Measurements from ENCODE around the gene MZT2B.
"Not testable (repeated sequence)": the region's sequence is repeated elsewhere in the genome, so short reads cannot be mapped to it uniquely, and the experiment has no call there.

Gene MZT2B

DNA sequence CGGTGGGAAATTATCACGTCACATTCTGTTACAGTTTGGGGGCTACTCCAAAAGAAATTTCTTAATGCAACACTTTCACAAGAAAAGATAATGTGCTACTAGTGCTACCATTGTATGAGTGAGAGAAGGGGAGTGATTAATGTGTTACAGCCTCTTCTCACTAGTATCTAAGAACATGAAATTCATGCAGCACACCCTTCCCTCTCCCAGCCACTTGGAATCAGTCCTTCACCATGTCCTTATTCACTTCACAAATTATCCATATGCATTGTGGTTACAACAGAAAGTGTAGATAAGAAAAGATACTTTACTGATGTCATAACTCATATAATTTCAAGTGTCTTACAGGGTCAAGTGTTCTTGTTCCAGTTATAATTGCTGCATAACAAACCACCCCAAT is 37.1 kb downstream of the MZT2B start:
- DNase-seq (ENCODE audit: low spot score): not testable (repeated sequence)

DNA sequence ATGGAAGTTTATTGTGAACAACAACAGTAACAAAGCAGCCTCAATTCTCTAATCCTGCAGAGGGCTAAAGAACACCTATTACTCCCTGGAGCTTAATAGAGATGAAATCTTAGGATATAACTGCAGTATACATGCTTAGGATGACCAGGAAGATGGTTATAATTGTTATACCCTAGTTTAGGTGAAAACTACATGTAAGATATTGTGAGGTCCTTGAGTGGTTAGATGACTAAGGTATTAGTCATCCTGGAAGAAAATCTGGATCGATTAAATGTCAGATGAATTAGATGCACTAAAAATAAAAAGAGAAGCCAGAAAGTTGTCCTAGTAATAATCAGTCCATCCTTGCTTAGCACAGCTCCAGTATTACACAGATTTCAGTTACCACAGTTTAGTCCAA is 38.4 kb downstream of the MZT2B start:
- not testable (repeated sequence) for DNase-seq (ENCODE audit: low spot score)

DNA sequence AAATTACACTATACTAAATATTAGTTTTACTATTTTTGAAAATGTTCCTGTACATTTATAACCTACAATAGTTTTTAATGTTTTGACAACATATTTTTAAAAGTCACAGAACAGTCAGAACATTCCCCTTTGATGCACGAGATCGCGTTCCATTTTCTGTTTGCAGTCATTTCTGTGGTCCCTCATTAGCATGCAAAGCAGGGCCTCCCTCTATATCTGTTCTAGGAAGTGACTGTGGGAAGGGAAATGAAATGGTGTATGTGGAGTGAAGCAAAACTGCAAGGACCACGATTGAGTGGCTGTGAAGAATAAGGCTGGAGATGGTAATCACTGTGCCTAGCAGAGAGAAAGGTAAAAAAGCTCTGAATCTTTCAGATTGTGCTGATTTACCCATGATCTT is 40.5 kb downstream of the MZT2B start:
- not testable (repeated sequence) for DNase-seq (ENCODE audit: low spot score)

DNA sequence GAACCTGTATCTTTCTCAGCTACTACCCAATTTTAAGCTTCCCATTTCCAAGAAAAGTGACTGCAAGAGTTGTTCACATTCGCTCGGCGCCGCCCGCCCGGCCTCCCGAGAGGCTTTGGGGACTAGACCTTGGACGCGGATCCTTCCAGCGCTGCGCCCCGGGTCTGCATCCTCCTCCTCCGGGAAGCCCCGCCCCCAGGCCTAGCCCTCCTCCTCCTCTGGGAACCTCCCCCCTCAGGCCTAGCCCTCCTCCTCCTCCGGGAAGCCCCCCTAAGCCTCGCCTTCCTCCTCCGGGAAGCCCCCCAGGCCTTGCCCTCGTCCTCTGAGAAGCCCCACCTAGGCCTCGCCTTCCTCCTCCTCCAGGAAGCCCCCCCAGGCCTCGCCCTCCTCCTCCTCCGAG is 45.9 kb downstream of the MZT2B start:
- DNase-seq (ENCODE audit: low spot score): not testable (repeated sequence)

DNA sequence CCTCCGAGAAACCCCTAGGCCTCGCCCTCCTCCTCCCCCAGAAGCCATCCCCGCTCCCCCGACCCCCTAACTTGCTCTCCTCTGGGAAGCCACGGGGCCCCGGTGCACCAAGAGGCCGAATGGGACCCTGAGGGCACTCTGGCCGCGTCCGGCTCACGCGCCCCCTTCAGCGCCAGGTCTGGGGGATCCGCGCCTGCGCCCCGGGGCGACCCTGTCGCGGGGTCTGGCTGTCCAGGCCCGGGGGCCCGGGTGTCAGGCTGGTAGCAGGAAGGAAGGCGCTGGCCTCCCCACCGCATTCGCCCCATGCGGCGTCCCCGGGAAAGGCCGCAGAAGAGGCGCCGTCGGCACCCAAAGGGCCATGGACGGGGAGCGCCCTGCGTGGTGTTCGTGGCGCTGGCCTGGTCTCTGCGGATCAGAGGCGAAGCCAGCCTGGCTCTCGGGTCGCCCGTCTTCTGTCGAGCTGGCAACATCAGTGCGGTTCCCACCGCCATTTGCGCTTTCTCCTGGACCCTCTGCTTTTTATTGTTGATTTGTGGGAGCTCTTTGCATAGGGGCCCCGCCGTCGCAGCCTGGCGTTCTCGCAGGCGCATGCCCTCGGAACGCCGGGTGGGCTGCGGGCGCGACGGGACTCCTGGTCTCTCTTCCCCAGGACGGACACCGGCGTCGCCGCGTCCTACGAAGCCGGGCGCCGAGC is 46.6 kb downstream of the MZT2B start:
- not testable (repeated sequence) for DNase-seq (ENCODE audit: low spot score)

DNA sequence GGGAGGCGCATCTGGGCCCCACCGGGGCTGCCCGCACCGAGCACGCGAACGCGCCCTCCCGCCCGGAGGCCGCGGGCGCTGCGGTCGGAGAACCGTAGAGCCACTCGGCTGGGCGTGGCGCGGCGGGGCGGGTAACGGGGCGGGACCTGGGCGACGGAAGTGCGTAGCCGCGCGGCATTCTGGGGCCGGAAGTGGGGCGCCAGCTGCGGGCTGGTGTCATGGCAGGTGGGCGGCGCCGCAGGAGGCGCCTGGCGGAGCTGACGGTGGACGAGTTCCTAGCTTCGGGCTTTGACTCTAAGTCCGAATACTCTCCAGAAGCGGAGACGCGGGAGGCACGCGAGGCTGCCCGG is 47.1 kb downstream of the MZT2B start:
- DNase-seq (ENCODE audit: low spot score): not testable (repeated sequence)

DNA sequence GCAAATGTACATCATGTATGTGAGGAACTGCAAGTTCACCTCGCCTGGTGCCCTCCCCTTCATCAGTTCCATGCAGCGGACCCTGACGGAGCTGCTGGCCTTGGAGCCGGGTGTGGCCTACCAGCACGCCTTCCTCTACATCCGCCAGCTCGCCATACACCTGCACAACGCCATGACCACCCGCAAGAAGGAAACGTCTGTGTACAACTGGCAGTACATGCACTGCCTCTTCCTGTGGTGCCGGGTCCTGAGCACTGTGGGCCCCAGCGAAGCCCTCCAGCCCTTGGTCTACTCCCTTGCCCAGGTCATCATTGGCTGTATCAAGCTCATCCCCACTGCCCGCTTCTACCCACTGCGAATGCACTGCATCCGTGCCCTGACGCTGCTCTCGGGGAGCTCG is 48.3 kb downstream of the MZT2B start:
- DNase-seq (ENCODE audit: low spot score): not testable (repeated sequence)

DNA sequence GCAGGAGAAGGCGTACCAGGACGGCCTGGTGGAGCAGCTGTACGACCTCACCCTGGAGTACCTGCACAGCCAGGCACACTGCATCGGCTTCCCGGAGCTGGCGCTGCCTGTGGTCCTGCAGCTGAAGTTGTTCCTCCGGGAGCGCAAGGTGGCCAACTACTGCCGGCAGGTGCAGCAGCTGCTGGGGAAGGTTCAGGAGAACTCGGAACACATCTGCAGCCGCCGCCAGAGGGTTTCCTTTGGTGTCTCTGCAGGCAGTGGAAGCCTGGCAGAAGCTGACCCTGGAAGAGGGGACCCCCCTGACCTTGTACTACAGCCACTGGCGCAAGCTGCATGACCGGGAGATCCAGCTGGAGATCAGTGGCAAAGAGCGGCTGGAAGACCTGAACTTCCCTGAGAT is 48.8 kb downstream of the MZT2B start:
- DNase-seq (ENCODE audit: low spot score): not testable (repeated sequence)

DNA sequence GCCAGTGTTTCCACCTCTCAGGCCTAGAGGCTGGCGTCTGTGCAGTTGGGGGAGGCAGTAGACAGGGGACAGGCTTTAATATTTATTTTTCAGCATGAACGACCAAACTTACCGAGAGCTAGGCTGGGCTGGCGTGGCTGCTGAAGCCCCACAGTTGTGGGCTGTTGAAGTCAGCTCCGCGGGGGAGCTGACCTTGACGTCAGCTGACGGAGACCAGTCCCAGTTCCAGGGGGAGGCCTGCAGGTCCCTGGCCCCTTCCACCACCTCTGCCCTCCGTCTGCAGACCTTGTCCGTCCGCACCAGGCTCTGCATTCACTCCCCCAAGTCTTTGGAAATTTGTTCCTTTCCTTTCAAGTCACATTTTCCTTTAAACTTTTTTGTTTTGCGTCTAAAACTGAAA is 49.6 kb downstream of the MZT2B start:
- no peak for DNase-seq (ENCODE audit: low spot score)

DNA sequence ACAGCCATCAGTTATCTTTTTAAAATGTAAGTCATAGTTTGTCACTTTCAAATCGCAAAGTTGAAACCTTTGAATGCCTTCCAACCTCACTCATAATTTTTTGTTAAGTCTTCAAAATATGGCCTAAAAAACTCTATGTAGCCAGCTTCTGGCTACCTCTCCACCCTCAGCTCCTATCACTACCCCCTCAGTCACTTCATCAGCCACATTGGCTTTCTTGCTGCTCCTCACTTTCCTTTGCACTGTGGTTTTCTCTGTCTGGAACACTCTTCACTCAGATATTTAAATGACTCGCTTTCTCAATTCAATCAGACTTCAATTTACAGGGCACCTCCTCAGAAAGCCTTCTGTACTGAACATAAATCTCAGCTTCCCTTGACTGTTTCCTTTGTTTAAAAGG is 51.0 kb downstream of the MZT2B start:
- not testable (repeated sequence) for DNase-seq (ENCODE audit: low spot score)

DNA sequence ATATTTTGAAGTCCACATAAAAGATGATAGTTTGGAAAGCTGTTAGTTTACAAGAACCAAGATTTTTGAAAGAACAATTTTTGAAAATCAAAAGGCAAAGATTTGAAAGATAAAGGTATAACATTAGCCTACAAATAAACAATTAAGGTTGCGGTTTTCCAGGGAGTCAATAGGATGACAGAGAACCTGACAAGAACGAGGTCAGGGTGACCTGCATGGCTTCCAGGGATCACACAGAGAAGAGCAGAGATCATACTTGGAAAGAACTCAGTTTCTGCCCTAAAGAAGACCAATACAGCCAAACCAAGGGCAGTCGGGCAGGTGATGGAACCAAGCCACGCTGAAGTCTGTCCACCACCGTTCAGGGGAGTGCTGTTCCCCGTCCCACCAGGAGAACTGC is 57.5 kb downstream of the MZT2B start:
- DNase-seq (ENCODE audit: low spot score): not testable (repeated sequence)

Data from hepatic stellate cell (primary cell).